ENCODE data around the gene MIAT. TPM values are rescaled to one million over a fixed set of nuclear protein-coding genes. Genes with fewer than 3 reads are reported as not detected.

The MIAT gene
- total RNA-seq, 1 donor from 2014 or later = 47.8 TPM

GRCh38 chr22:26722159-26722558 is 64.8 kb downstream of the MIAT start:
- intact Hi-C loops (cut with micrococcal nuclease) = no loop called here

- intact Hi-C loops (cut with micrococcal nuclease) = no loop called here
These were observed 67.0 kb downstream of the MIAT start for GRCh38 chr22:26724414-26724813.

GRCh38 chr22:26725012-26725676 is 67.8 kb downstream of the MIAT start:
- intact Hi-C loops (cut with micrococcal nuclease) = no loop called here

Other genes with a start within 250 kb of the MIAT start
- 13.7 and 14.1 TPM in 2 replicates for gene ASPHD2, start 228.3 kb upstream of the MIAT start, total RNA-seq
- gene HPS4, start 173.8 kb upstream of the MIAT start, total RNA-seq = 29.9 and 34.6 TPM in 2 replicates
- gene SRRD, start 173.7 kb upstream of the MIAT start, total RNA-seq = 21.8 and 23.4 TPM in 2 replicates
- gene TFIP11, start 145.1 kb upstream of the MIAT start, total RNA-seq = 53.8 and 61.2 TPM in 2 replicates
- 19.3 and 20.0 TPM in 2 replicates for gene TPST2, start 67.5 kb upstream of the MIAT start, total RNA-seq
- not detected in 2 replicates for gene CRYBB1, start 39.6 kb upstream of the MIAT start, total RNA-seq
- not detected in 2 replicates for gene CRYBA4, start 35.6 kb upstream of the MIAT start, total RNA-seq

Measured in T-helper 2 cell treated with Interferon-gamma antibody and Interleukin-4, amounts not matched to agents 100 ng/mL and 5 ng/mL, for 36 hours (primary cell).